Endothelial cell of umbilical vein (primary cell): ENCODE measurements around the gene MATK.

ENCODE experiments used
- EZH2 ChIP-seq: IDR thresholded peaks from 2 replicates; pipeline ENCODE4 v1.6.1; 2012; ENCODE audit warnings: borderline replicate concordance, low read depth, mild to moderate bottlenecking, moderate library complexity, low read length, inconsistent platforms; ENCODE audit not compliant: severe bottlenecking
- FOS ChIP-seq: IDR thresholded peaks from 2 replicates; pipeline ENCODE4 v1.6.1; 2011; ENCODE audit warnings: mild to moderate bottlenecking, low read length, moderate library complexity, borderline replicate concordance; ENCODE audit not compliant: insufficient read depth
- JUN ChIP-seq: IDR thresholded peaks from 2 replicates; pipeline ENCODE4 v1.6.1; 2011; ENCODE audit warnings: borderline replicate concordance, low read depth; ENCODE audit not compliant: insufficient read length, insufficient read depth
- MYC ChIP-seq: IDR thresholded peaks from one replicate; pipeline ENCODE4 v1.6.1; 2011; ENCODE audit warnings: mild to moderate bottlenecking, low read depth, low read length
- POLR2A ChIP-seq: IDR thresholded peaks from 2 replicates; pipeline ENCODE4 v1.6.1; 2012; ENCODE audit warnings: low read depth, mild to moderate bottlenecking, control low read depth, low read length
- POLR2AphosphoS5 ChIP-seq: IDR thresholded peaks from 2 replicates; pipeline ENCODE4 v1.6.1; 2012; ENCODE audit warnings: low read depth, mild to moderate bottlenecking, control low read depth, low read length, moderate library complexity; ENCODE audit not compliant: insufficient read depth
- TF ChIP-seq, protein P1 (sequence below), 2 donors: IDR thresholded peaks; 1 replicate in 1 of 2; 2 replicates in 1 of 2; pipeline ENCODE4 v1.5.1; 2011; ENCODE audit warnings: low read length in 2 of 2, mild to moderate bottlenecking in 2 of 2, moderate library complexity in 2 of 2, control low read depth in 1 of 2, inconsistent platforms in 1 of 2, low read depth in 1 of 2; ENCODE audit not compliant: insufficient read depth in 1 of 2; ENCODE audit errors: extremely low read depth in 1 of 2

DNA sequence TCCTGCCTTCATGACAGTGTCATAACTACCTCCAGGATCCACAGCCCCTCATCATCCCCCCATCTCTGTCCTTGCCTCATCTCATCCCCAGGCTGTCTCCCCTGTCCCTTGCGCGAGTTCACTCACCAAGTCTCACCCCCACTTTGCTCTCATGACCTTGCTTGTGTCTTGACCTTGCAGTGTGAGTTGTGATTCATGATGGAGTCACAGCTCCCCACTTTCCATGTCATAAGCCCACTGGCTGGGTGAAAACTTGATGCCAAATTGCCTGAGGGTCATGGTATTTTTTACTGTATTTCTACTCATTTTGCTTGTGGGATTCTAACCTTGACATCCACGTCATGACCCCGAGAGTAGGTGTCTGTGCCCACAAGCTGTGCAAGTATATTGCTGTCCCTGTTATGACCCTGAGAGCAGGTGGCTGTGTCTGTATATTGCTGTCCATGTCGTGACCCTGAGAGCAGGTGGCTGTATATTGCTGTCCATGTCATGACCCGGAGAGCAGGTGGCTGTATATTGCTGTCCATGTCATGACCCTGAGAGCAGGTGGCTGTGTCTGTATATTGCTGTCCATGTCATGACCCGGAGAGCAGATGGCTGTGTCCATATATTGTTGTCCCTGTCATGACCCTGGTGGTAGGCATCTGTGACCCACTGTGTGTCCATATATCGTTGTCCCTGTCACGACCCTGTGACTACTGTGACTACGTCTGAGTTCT, 48.5 kb downstream of the MATK start:
- TF ChIP-seq, protein P1, sequence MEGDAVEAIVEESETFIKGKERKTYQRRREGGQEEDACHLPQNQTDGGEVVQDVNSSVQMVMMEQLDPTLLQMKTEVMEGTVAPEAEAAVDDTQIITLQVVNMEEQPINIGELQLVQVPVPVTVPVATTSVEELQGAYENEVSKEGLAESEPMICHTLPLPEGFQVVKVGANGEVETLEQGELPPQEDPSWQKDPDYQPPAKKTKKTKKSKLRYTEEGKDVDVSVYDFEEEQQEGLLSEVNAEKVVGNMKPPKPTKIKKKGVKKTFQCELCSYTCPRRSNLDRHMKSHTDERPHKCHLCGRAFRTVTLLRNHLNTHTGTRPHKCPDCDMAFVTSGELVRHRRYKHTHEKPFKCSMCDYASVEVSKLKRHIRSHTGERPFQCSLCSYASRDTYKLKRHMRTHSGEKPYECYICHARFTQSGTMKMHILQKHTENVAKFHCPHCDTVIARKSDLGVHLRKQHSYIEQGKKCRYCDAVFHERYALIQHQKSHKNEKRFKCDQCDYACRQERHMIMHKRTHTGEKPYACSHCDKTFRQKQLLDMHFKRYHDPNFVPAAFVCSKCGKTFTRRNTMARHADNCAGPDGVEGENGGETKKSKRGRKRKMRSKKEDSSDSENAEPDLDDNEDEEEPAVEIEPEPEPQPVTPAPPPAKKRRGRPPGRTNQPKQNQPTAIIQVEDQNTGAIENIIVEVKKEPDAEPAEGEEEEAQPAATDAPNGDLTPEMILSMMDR (IDR thresholded peaks at IDR 0.05; ENCODE audit: extremely low read depth in 1 of 2, insufficient read depth in 1 of 2, low read depth in 1 of 2, low read length in 2 of 2), result no peak
- TF ChIP-seq POLR2A (no peak), JUN (no peak), POLR2AphosphoS5 (no peak), EZH2 (no peak), MYC (no peak), FOS (no peak)
